Caco-2 (cell line): ENCODE results near the gene ZBTB32. TPM values are rescaled to one million over a fixed set of nuclear protein-coding genes. Genes with fewer than 3 reads are reported as not detected.

Source experiments
- BruUV-seq: library from RNA; stranded (reverse); fragments of 400-500 nt; replicated peaks from 2 replicates; lab custom pipeline; 2021; lab: Mats Ljungman, UMichigan
- CTCF ChIA-PET: fragments of 300-600 bp; sonication (Branson Sonifier 250); formaldehyde crosslinking; loops from one replicate; lab custom pipeline; 2022; ENCODE audit warnings: antibody characterized with exemption; lab: Charles Lee
- POLR2A ChIA-PET: fragments of 300-600 bp; sonication (Branson Sonifier 250); formaldehyde crosslinking; loops from one replicate; lab custom pipeline; 2022; ENCODE audit warnings: antibody characterized with exemption; lab: Charles Lee
- DNase-seq, 2 experiments: peaks; one replicate each; pipeline versions ENCODE4 v3.0.0 to v3.0.0-alpha.2; 2020 to 2022
- H3K27me3 ChIP-seq: replicated peaks from 2 replicates; pipeline ENCODE4 v1.6.0; 2011; ENCODE audit warnings: low read length; ENCODE audit not compliant: control insufficient read depth, insufficient read depth
- H3K36me3 ChIP-seq: 2 replicates; pipeline ENCODE4 v1.5.1; 2011; ENCODE audit warnings: low read length; ENCODE audit not compliant: control insufficient read depth, insufficient read depth
- H3K4me1 ChIP-seq: fragments of 250-450 bp; sonication (Bioruptor Pico); 2 replicates; pipeline ENCODE4 v1.5.1; 2020; ENCODE audit warnings: mild to moderate bottlenecking
- H3K4me3 ChIP-seq: 2 replicates; pipeline ENCODE4 v1.5.1; 2011; ENCODE audit warnings: low read depth, mild to moderate bottlenecking, control low read depth, low read length
- H3K9me3 ChIP-seq: fragments of 250-450 bp; sonication (Bioruptor Pico); 2 replicates; pipeline ENCODE4 v1.5.1; 2020; ENCODE audit warnings: mild to moderate bottlenecking, moderate library complexity
- H3K27ac Mint-ChIP-seq: one replicate; pipeline ENCODE4 v1.8.0; 2022; ENCODE audit warnings: mixed read lengths; ENCODE audit not compliant: unreplicated experiment
- H3K27me3 Mint-ChIP-seq: one replicate; pipeline ENCODE4 v1.8.0; 2022; ENCODE audit warnings: mixed read lengths; ENCODE audit not compliant: insufficient read depth, unreplicated experiment
- H3K36me3 Mint-ChIP-seq: one replicate; pipeline ENCODE4 v1.8.0; 2022; ENCODE audit warnings: mild to moderate bottlenecking, mixed read lengths; ENCODE audit not compliant: insufficient read depth, unreplicated experiment
- H3K4me1 Mint-ChIP-seq: one replicate; pipeline ENCODE4 v1.8.0; 2022; ENCODE audit warnings: low read depth, mixed read lengths; ENCODE audit not compliant: unreplicated experiment
- H3K4me3 Mint-ChIP-seq: one replicate; pipeline ENCODE4 v1.8.0; 2022; ENCODE audit warnings: mild to moderate bottlenecking, moderate library complexity, mixed read lengths; ENCODE audit not compliant: unreplicated experiment
- H3K9me3 Mint-ChIP-seq: one replicate; pipeline ENCODE4 v1.8.0; 2022; ENCODE audit warnings: mixed read lengths; ENCODE audit not compliant: unreplicated experiment
- CTCF ChIP-seq, 2 experiments: fragments of 200-600 bp in 1 of 2; IDR thresholded peaks; 1 replicate in 1 of 2; 2 replicates in 1 of 2; pipeline versions ENCODE4 v1.5.1 to v1.8.0; 2011 to 2022; ENCODE audit warnings: antibody characterized with exemption in 1 of 2, control low read depth in 1 of 2, inconsistent platforms in 1 of 2, low read depth in 1 of 2, low read length in 1 of 2, mild to moderate bottlenecking in 1 of 2, moderate library complexity in 1 of 2; ENCODE audit not compliant: insufficient read depth in 1 of 2, severe bottlenecking in 1 of 2, unreplicated experiment in 1 of 2
- intact Hi-C: fragments of 100-400 bp; cut with micrococcal nuclease; formaldehyde crosslinking; loops from one replicate; pipeline ENCODE4 v1.10.0; 2022; ENCODE audit not compliant: unreplicated experiment
- total RNA-seq: library from RNA; stranded (reverse); gene quantifications from 2 replicates; pipeline ENCODE4 v1.2.3, GENCODE V29; 2022

ZBTB32 gene
- total RNA-seq, 1 experiment from 2014 or later = not detected

- peak overlapping the region; percentile 91 for H3K4me3 ChIP-seq
- H3K36me3 ChIP-seq = no peaks in the 10 kb centered on the region
- no peaks in the 10 kb centered on the region for H3K9me3 ChIP-seq
- H3K4me1 ChIP-seq = peaks cover 8% of the 10 kb centered on the region
- Mint-ChIP-seq H3K4me3 (peak overlapping the region; percentile 81), H3K36me3 (peaks cover 22% of the 10 kb centered on the region), H3K27me3 (peaks cover 2% of the 10 kb centered on the region), H3K9me3 (no peaks in the 10 kb centered on the region), H3K4me1 (peaks cover 16% of the 10 kb centered on the region), H3K27ac (peak overlapping the region; percentile 82)
- BruUV-seq = TSS peak; percentile 18
- H3K27me3 ChIP-seq = no peaks in the 10 kb centered on the region
- POLR2A ChIA-PET = no interaction called here
- intact Hi-C loops = loop anchor here (1.0 to 5.0 kb wide), 3 partner anchors 69 to 205 kb away; partner anchors contain the start of gene COX6B1
- TF ChIP-seq CTCF (IDR thresholded peaks at IDR 0.05; ENCODE audit: insufficient read depth in 1 of 2, low read depth in 1 of 2, low read length in 1 of 2, severe bottlenecking in 1 of 2, unreplicated experiment in 1 of 2) = no peak
- no peak for DNase-seq
- CTCF ChIA-PET = interaction anchor here (0.6 to 0.9 kb wide), 2 partner anchors 19 to 24 kb away, joined by 3 read pairs; no protein-coding TSS in a partner anchor
Measured at GRCh38 chr19:35715981-35716800, 11.8 kb downstream of the ZBTB32 start.

GRCh38 chr19:35716801-35717664 is 12.7 kb downstream of the ZBTB32 start:
- Mint-ChIP-seq H3K27me3 (no peaks in the 10 kb centered on the region), H3K36me3 (peaks cover 29% of the 10 kb centered on the region), H3K9me3 (no peaks in the 10 kb centered on the region), H3K4me3 (peak overlapping the region; percentile 81), H3K4me1 (peaks cover 16% of the 10 kb centered on the region), H3K27ac (peak overlapping the region; percentile 82)
- Histone ChIP-seq H3K4me1 (peaks cover 8% of the 10 kb centered on the region), H3K4me3 (peak overlapping the region; percentile 91), H3K9me3 (no peaks in the 10 kb centered on the region), H3K36me3 (peaks cover 1% of the 10 kb centered on the region; the same call in 1 of the 2 replicates), H3K27me3 (no peaks in the 10 kb centered on the region)
- peak; percentile 89 to 94 for TF ChIP-seq CTCF (IDR thresholded peaks at IDR 0.05; ENCODE audit: insufficient read depth in 1 of 2, low read depth in 1 of 2, low read length in 1 of 2, severe bottlenecking in 1 of 2, unreplicated experiment in 1 of 2)
- CTCF ChIA-PET = no interaction called here
- no TSS peak for BruUV-seq
- intact Hi-C loops = loop anchor here (1.0 to 5.0 kb wide), 9 partner anchors 15 to 214 kb away; partner anchors contain the start of genes COX6B1 and LIN37
- POLR2A ChIA-PET = no interaction called here
- DNase-seq = peak; percentile 95 to 98
